IMR-90 (cell line): ENCODE measurements around the gene RFPL3. TPM values are rescaled to one million over a fixed set of nuclear protein-coding genes. Genes with fewer than 3 reads are reported as not detected.

Source experiments
- ATAC-seq: fragments of 200-7000 bp; cut with Tn5 transposase; 2 replicates; pipeline ENCODE4 v1.9.1; 2020; ENCODE audit warnings: low read depth, mild to moderate bottlenecking, moderate library complexity
- BruUV-seq: library from RNA; stranded (reverse); fragments of 400-500 nt; replicated peaks from 2 replicates; lab custom pipeline; 2021; lab: Mats Ljungman, UMichigan
- CTCF ChIA-PET: fragments of 300-600 bp; formaldehyde crosslinking; extraction: SDS; loops from one replicate; lab custom pipeline; 2021; ENCODE audit warnings: antibody characterized with exemption; lab: Yijun Ruan, JAX
- POLR2A ChIA-PET: fragments of 300-600 bp; sonication (Branson Sonifier 250); formaldehyde crosslinking; loops from one replicate; lab custom pipeline; 2022; ENCODE audit warnings: antibody characterized with exemption; ENCODE audit not compliant: unreplicated experiment; lab: Charles Lee
- DNase-seq: peaks from one replicate; pipeline ENCODE4 v3.0.0; 2013
- H2AFZ ChIP-seq: replicated peaks from 2 replicates; pipeline ENCODE3; 2013; ENCODE audit warnings: low read length, mild to moderate bottlenecking; ENCODE audit not compliant: poor library complexity
- H2AK5ac ChIP-seq: 2 replicates; pipeline ENCODE4 v1.6.1; 2013; ENCODE audit warnings: low read depth, low read length, inconsistent platforms
- H2AK9ac ChIP-seq: replicated peaks from 2 replicates; pipeline ENCODE3; 2013; ENCODE audit warnings: mild to moderate bottlenecking, low read depth, low read length, moderate library complexity; ENCODE audit not compliant: poor library complexity
- H2BK120ac ChIP-seq: 2 replicates; pipeline ENCODE4 v1.6.1; 2013; ENCODE audit warnings: low read depth, low read length, inconsistent platforms
- H2BK15ac ChIP-seq: 3 replicates; pipeline ENCODE4 v1.6.1; 2013; ENCODE audit warnings: low read depth, low read length, inconsistent platforms
- H2BK20ac ChIP-seq: 2 replicates; pipeline ENCODE4 v1.6.1; 2013; ENCODE audit warnings: low read depth, mild to moderate bottlenecking, inconsistent platforms, low read length, moderate library complexity
- H2BK5ac ChIP-seq: 2 replicates; pipeline ENCODE4 v1.6.1; 2013; ENCODE audit warnings: mild to moderate bottlenecking, low read depth, low read length, inconsistent platforms; ENCODE audit not compliant: poor library complexity, severe bottlenecking
- H3K14ac ChIP-seq: replicated peaks from 2 replicates; pipeline ENCODE4 v1.6.1; 2013; ENCODE audit warnings: low read depth, low read length, inconsistent platforms
- H3K18ac ChIP-seq: 2 replicates; pipeline ENCODE4 v1.6.1; 2013; ENCODE audit warnings: low read depth, low read length, control low read depth
- H3K23ac ChIP-seq: 2 replicates; pipeline ENCODE4 v1.6.1; 2013; ENCODE audit warnings: low read depth, low read length, inconsistent platforms
- H3K27ac ChIP-seq: 2 replicates; pipeline ENCODE4 v1.5.1; 2013; ENCODE audit warnings: mild to moderate bottlenecking, control low read depth, low read length; ENCODE audit not compliant: insufficient read depth
- H3K27me3 ChIP-seq: 2 replicates; pipeline ENCODE4 v1.6.1; 2013; ENCODE audit warnings: low read length; ENCODE audit not compliant: control insufficient read depth, insufficient read depth
- H3K36me3 ChIP-seq: 2 replicates; pipeline ENCODE4 v1.6.1; 2013; ENCODE audit warnings: low read length, mixed read lengths; ENCODE audit not compliant: control insufficient read depth, insufficient read depth
- H3K4ac ChIP-seq: 2 replicates; pipeline ENCODE4 v1.6.1; 2013; ENCODE audit warnings: low read depth, low read length, inconsistent platforms
- H3K4me1 ChIP-seq: 2 replicates; pipeline ENCODE4 v1.6.1; 2013; ENCODE audit warnings: low read length, mixed read lengths; ENCODE audit not compliant: control insufficient read depth, insufficient read depth
- H3K4me2 ChIP-seq: 2 replicates; pipeline ENCODE4 v1.6.1; 2013; ENCODE audit warnings: low read depth, mild to moderate bottlenecking, control low read depth, low read length, moderate library complexity
- H3K4me3 ChIP-seq: 2 replicates; pipeline ENCODE4 v1.5.1; 2013; ENCODE audit warnings: low read depth, mild to moderate bottlenecking, control low read depth, low read length, moderate library complexity; ENCODE audit not compliant: insufficient read depth
- H3K56ac ChIP-seq: 2 replicates; pipeline ENCODE4 v1.6.1; 2013; ENCODE audit warnings: low read length, inconsistent platforms; ENCODE audit not compliant: insufficient read depth; ENCODE audit errors: extremely low read depth
- H3K79me1 ChIP-seq, 2 experiments: 2 replicates each; pipeline ENCODE4 v1.6.1; 2013; ENCODE audit warnings: low read length in 2 of 2, inconsistent platforms in 1 of 2, low read depth in 1 of 2
- H3K9ac ChIP-seq: 2 replicates; pipeline ENCODE4 v1.6.1; 2013; ENCODE audit warnings: low read depth, low read length, control low read depth
- H3K9me1 ChIP-seq: 2 replicates; pipeline ENCODE4 v1.6.1; 2013; ENCODE audit warnings: low read length, inconsistent platforms; ENCODE audit not compliant: insufficient read depth
- H3K9me3 ChIP-seq: 2 replicates; pipeline ENCODE4 v1.6.1; 2013; ENCODE audit warnings: low read length; ENCODE audit not compliant: control insufficient read depth, insufficient read depth
- H4K20me1 ChIP-seq: 2 replicates; pipeline ENCODE4 v1.6.1; 2013; ENCODE audit warnings: low read length, inconsistent platforms; ENCODE audit not compliant: insufficient read depth
- H4K5ac ChIP-seq: 2 replicates; pipeline ENCODE4 v1.6.1; 2013; ENCODE audit warnings: mild to moderate bottlenecking, low read depth, low read length, control low read depth
- H4K8ac ChIP-seq, 2 experiments: 2 replicates each; pipeline ENCODE4 v1.6.1; 2013; ENCODE audit warnings: low read depth in 2 of 2, low read length in 2 of 2, control low read depth in 1 of 2, inconsistent platforms in 1 of 2
- H4K91ac ChIP-seq: 2 replicates; pipeline ENCODE4 v1.6.1; 2013; ENCODE audit warnings: low read depth, low read length, inconsistent platforms; ENCODE audit not compliant: insufficient read depth
- BHLHE40 ChIP-seq: fragments of 150-350 bp; IDR thresholded peaks from 2 replicates; pipeline ENCODE4 v1.6.1; 2016; ENCODE audit warnings: mild to moderate bottlenecking, low read depth, low read length
- CEBPB ChIP-seq: IDR thresholded peaks from 2 replicates; pipeline ENCODE4 v1.6.1; 2012; ENCODE audit warnings: low read depth, low read length, improper control_type of control experiment
- CHD1 ChIP-seq: IDR thresholded peaks from 2 replicates; pipeline ENCODE4 v1.6.1; 2012; ENCODE audit warnings: low read depth, low read length, improper control_type of control experiment
- CTCF ChIP-seq: conservative IDR thresholded peaks from 2 replicates; pipeline ENCODE4 v1.5.1; 2012; ENCODE audit warnings: mild to moderate bottlenecking, low read depth, low read length, improper control_type of control experiment
- ELK1 ChIP-seq: fragments of 150-350 bp; IDR thresholded peaks from 2 replicates; pipeline ENCODE4 v1.6.1; 2016; ENCODE audit warnings: low read depth, mild to moderate bottlenecking, low read length, moderate library complexity, borderline replicate concordance
- FOS ChIP-seq: fragments of 150-350 bp; IDR thresholded peaks from 2 replicates; pipeline ENCODE4 v1.6.1; 2016; ENCODE audit warnings: low read depth, low read length
- MAFK ChIP-seq: IDR thresholded peaks from 2 replicates; pipeline ENCODE4 v1.6.1; 2012; ENCODE audit warnings: low read depth, low read length, improper control_type of control experiment
- MAZ ChIP-seq: IDR thresholded peaks from 2 replicates; pipeline ENCODE4 v1.6.1; 2012; ENCODE audit warnings: low read depth, mild to moderate bottlenecking, low read length, improper control_type of control experiment, moderate library complexity, borderline replicate concordance
- MXI1 ChIP-seq: IDR thresholded peaks from 2 replicates; pipeline ENCODE4 v1.6.1; 2012; ENCODE audit warnings: low read depth, mild to moderate bottlenecking, low read length, moderate library complexity, borderline replicate concordance
- NFE2L2 ChIP-seq: fragments of 150-350 bp; IDR thresholded peaks from 2 replicates; pipeline ENCODE4 v1.6.1; 2016; ENCODE audit warnings: low read depth, mild to moderate bottlenecking, low read length
- POLR2A ChIP-seq: IDR thresholded peaks from 2 replicates; pipeline ENCODE4 v1.6.1; 2012; ENCODE audit warnings: mild to moderate bottlenecking, low read depth, low read length
- RAD21 ChIP-seq: IDR thresholded peaks from 2 replicates; pipeline ENCODE4 v1.6.1; 2012; ENCODE audit warnings: low read length, improper control_type of control experiment
- RCOR1 ChIP-seq: IDR thresholded peaks from 2 replicates; pipeline ENCODE4 v1.6.1; 2012; ENCODE audit warnings: mild to moderate bottlenecking, low read length, improper control_type of control experiment; ENCODE audit not compliant: insufficient replicate concordance
- RFX5 ChIP-seq: IDR thresholded peaks from 2 replicates; pipeline ENCODE4 v1.8.0; 2012; ENCODE audit warnings: low read depth, mild to moderate bottlenecking, low read length, moderate library complexity
- SMC3 ChIP-seq: fragments of 150-350 bp; IDR thresholded peaks from 2 replicates; pipeline ENCODE4 v1.6.1; 2016; ENCODE audit warnings: low read depth, mild to moderate bottlenecking, antibody characterized with exemption, low read length, moderate library complexity
- WGBS, 2 experiments: methylation state at CpG; one replicate each; pipeline versions ENCODE4 v1.1.5 to v1.1.7; 2013; ENCODE audit warnings: missing lambda C conversion rate in 2 of 2; ENCODE audit not compliant: insufficient read length in 1 of 2; ENCODE audit errors: extremely low coverage in 2 of 2; 5-methylcytosine and 5-hydroxymethylcytosine counted together
- dilution Hi-C: fragments of 300-500 bp; cut with HindIII; formaldehyde crosslinking; loops from one replicate; pipeline ENCODE4 v1.14.3; 2018; ENCODE audit warnings: low sequenced_read_pairs; ENCODE audit not compliant: unreplicated experiment
- in situ Hi-C: fragments of 300-500 bp; cut with MboI; formaldehyde crosslinking; loops from 3 replicates; pipeline ENCODE4 v1.14.3; 2019; ENCODE audit warnings: low sequenced_read_pairs, inconsistent platforms, mixed read lengths
- intact Hi-C: fragments of 100-400 bp; cut with micrococcal nuclease; formaldehyde crosslinking; loops from 2 replicates; pipeline ENCODE4 v1.10.0; 2022
- polyA plus RNA-seq, 3 experiments: library from polyadenylated mRNA; depleted of rRNA; stranded (reverse); fragments of >200 nt; gene quantifications; 2 replicates each; pipeline ENCODE4 v1.2.3, GENCODE V29; 2012; ENCODE audit warnings: low replicate concordance in 1 of 3
- total RNA-seq: library from RNA; depleted of rRNA; stranded (reverse); fragments of >200 nt; gene quantifications from 2 replicates; pipeline ENCODE4 v1.2.3, GENCODE V29; 2012

The RFPL3 gene
- total and polyA plus RNA-seq, 2 of the 4 experiments (the other 2 are of a cell fraction), result not detected

- Histone ChIP-seq H3K23ac (no peak overlapping the region), H2BK20ac (no peak overlapping the region), H3K14ac (no peak overlapping the region), H3K4ac (no peak overlapping the region), H3K9me3 (no peaks in the 10 kb centered on the region), H4K91ac (no peak overlapping the region), H4K5ac (no peak overlapping the region), H3K9me1 (no peaks in the 10 kb centered on the region), H2BK15ac (no peak overlapping the region), H3K9ac (no peak overlapping the region), H2BK5ac (no peak overlapping the region), H3K56ac (no peak overlapping the region), H2AK9ac (peak overlapping the region; percentile 16), H4K20me1 (no peaks in the 10 kb centered on the region), H3K27ac (no peak overlapping the region), H3K36me3 (no peaks in the 10 kb centered on the region), H3K4me2 (no peak overlapping the region), H3K4me3 (no peak overlapping the region), H2AK5ac (no peak overlapping the region), H3K79me1 (no peaks in the 10 kb centered on the region), H4K8ac (no peak overlapping the region), H3K27me3 (no peaks in the 10 kb centered on the region; the same call in 1 of the 2 replicates), H3K18ac (no peak overlapping the region), H2AFZ (no peak overlapping the region), H3K4me1 (no peaks in the 10 kb centered on the region), H2BK120ac (no peak overlapping the region)
- dilution Hi-C loops (no loop called here), intact Hi-C loops (no loop called here), in situ Hi-C loops (no loop called here)
- DNase-seq (no peak), ATAC-seq (no peak)
- CTCF ChIA-PET, result no interaction called here
- no CpG with 5 or more reads among the region's 9 CpGs for WGBS, 2 experiments
- POLR2A ChIA-PET, result no interaction called here
- no TSS peak for BruUV-seq
- TF ChIP-seq CTCF (no peak), MAZ (no peak), CEBPB (no peak), FOS (no peak), MXI1 (no peak), MAFK (no peak), NFE2L2 (no peak), CHD1 (no peak), POLR2A (no peak), ELK1 (no peak), RAD21 (no peak), RCOR1 (no peak), SMC3 (no peak), BHLHE40 (no peak), RFX5 (no peak)
Observed at GRCh38 chr22:32309585-32310251, 47.9 kb upstream of the RFPL3 start.
